Gastrocnemius medialis (tissue), 4 donors: ENCODE results near the gene TUBG2.

ENCODE experiments used
- CTCF ChIP-seq, 5 experiments: fragments of 450-650 bp in 3 of 5; fragments of 200-600 bp in 2 of 5; sonication (generic) in 2 of 5; IDR thresholded peaks in 4 of 5; conservative IDR thresholded peaks in 1 of 5; 1 replicate in 4 of 5; 2 replicates in 1 of 5; pipeline ENCODE4 v1.5.1; 2016 to 2019; ENCODE audit warnings: antibody characterized with exemption in 5 of 5, mild to moderate bottlenecking in 3 of 5, moderate library complexity in 3 of 5
- POLR2A ChIP-seq, 2 donors: fragments of 450-650 bp; IDR thresholded peaks; one replicate each; pipeline ENCODE4 v1.6.1; 2017; ENCODE audit warnings: antibody characterized with exemption in 2 of 2, mild to moderate bottlenecking in 2 of 2, moderate library complexity in 2 of 2

DNA sequence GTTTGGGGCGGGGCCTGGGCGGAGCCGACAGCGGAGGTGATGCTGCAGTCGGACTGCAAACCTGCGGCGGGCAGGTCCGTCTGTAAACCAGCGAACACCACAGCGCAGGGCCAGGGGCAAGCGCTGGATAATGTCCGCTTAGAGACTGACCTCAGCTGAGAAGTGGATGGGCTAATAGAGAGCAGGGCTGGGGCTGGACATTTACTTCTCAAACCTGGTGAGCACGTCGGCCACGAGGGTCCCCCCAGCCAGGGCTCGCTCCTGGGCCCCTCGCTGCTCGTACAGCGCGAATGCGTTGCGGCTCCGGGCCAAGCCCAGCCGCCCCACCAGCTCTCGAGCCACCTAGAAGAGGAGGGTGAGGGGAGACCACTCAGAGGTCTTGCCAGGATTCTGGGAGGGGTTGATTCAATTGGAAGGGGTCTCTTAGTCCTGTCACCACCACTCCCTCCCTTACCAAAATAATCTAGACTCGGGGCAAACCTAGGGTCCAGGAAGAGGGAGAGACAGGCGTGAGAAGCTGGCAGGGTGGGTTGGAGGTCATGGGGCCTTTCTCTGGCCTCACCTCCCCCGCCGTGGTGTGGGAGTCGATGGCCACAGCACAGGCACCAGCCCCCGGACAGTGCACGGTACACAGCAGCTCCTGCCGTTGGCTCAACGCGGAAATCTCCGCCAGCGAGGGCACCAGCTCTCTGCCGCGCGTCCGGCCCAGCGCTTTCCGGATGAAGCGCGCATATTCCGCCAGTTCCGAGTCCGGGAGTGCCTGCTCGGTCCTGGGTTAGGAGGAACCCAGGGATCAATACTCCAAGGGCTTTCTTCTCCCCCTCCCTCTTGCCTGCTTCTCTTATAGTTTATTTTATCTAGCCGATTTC, 11.9 kb downstream of the TUBG2 start:
- TF ChIP-seq CTCF (IDR thresholded peaks at IDR 0.05 in 4 of 5, conservative IDR thresholded peaks at IDR 0.05 in 1 of 5) (no peak), POLR2A (IDR thresholded peaks at IDR 0.05) (no peak)
